Measurements from ENCODE around the gene BCL2A1. TPM values are rescaled to one million over a fixed set of nuclear protein-coding genes. Genes with fewer than 3 reads are reported as not detected.

The BCL2A1 gene
- total and polyA plus RNA-seq, 10 of the 15 experiments (the other 5 are each of a cell fraction or from before 2014, with no cell fraction given), result 181 to 570 (median 321) TPM

GRCh38 chr15:79989183-79989582, 18.2 kb upstream of the BCL2A1 start:
- POLR2A ChIA-PET, result interaction anchor here (0.8 to 2.3 kb wide), 4 partner anchors 11 to 91 kb away, joined by 3 to 10 read pairs (median 6); no protein-coding TSS in a partner anchor
- H3K79me2 ChIP-seq (ENCODE audit: control insufficient read depth, insufficient read depth, low read length), result no peaks in the 10 kb centered on the region
- TF ChIP-seq RUNX3 (IDR thresholded peaks at IDR 0.05; ENCODE audit: low read length), result 0 out of 2 replicates have a peak, but pooled peaks have one; percentile 15
- TF ChIP-seq ZNF687 (IDR thresholded peaks at IDR 0.05), result no peak
- peaks cover 18% of the 10 kb centered on the region for H3K4me1 ChIP-seq (ENCODE audit: control insufficient read depth, insufficient read depth, low read length)
- ATAC-seq, result no peak
- intact Hi-C loops (cut with micrococcal nuclease; ENCODE audit: unreplicated experiment), result no loop called here
- no peak overlapping the region for H3K4me2 ChIP-seq (ENCODE audit: control insufficient read depth, insufficient read depth)
- no peak for DNase-seq (ENCODE audit: low read depth, low spot score)
- SMC1A ChIA-PET (ENCODE audit: uncharacterized antibody, unreplicated experiment), result interaction anchor here (0.8 to 3.5 kb wide), 11 partner anchors 11 to 184 kb away, joined by 3 to 19 read pairs (median 4); no protein-coding TSS in a partner anchor
- FAIRE-seq, result no peak
- no peaks in the 10 kb centered on the region for H3K9me3 ChIP-seq (replicated peaks; ENCODE audit: control insufficient read depth, insufficient read depth, low read length)
- H3K9ac ChIP-seq (ENCODE audit: control insufficient read depth, insufficient read depth, low read length), result no peak overlapping the region
- H3K4me3 ChIP-seq, result no peak overlapping the region
- no peaks in the 10 kb centered on the region for H3K36me3 ChIP-seq (ENCODE audit: control insufficient read depth in 2 of 2, insufficient read depth in 2 of 2, low read length in 1 of 2)
- H2AFZ ChIP-seq (ENCODE audit: control insufficient read depth, low read depth, low read length), result no peak overlapping the region
- H3K27ac ChIP-seq (ENCODE audit: control insufficient read depth, insufficient read depth), result no peak overlapping the region
- 72% methylated on average over 2 of the region's 2 CpGs for WGBS (ENCODE audit: insufficient coverage, insufficient replicate concordance, low lambda C conversion rate, missing lambda C conversion rate)
- in situ Hi-C loops (cut with MboI), result no loop called here
- H4K20me1 ChIP-seq (ENCODE audit: control insufficient read depth, insufficient read depth), result no peaks in the 10 kb centered on the region
- no TSS peak for BruUV-seq (replicated peaks)
- CTCF ChIA-PET, result interaction anchor here (1.2 to 3.6 kb wide), 5 partner anchors 13 to 393 kb away, joined by 3 to 11 read pairs (median 4); no protein-coding TSS in a partner anchor
- RAD21 ChIA-PET (ENCODE audit: unreplicated experiment), result interaction anchor here (1.0 to 2.3 kb wide), 5 partner anchors 10 to 91 kb away, joined by 3 to 9 read pairs (median 6); partner anchors contain the start of gene BCL2A1
- H3K27me3 ChIP-seq (replicated peaks in 1 of 2; ENCODE audit: control insufficient read depth in 2 of 2, insufficient read depth in 2 of 2, low read length in 1 of 2), result no peaks in the 10 kb centered on the region

Measured in GM12878 (cell line).